Erythroblast (primary cell): ENCODE data around the gene FAM181B.

Source experiments
- DNase-seq, 2 experiments: peaks; one replicate each; lab custom pipeline; 2025; lab: John Stamatoyannopoulos, UW
- GATA1 ChIP-seq: IDR thresholded peaks from 2 replicates; pipeline ENCODE4 v1.6.1; 2011; ENCODE audit warnings: low read depth, mild to moderate bottlenecking, control low read depth, low read length, moderate library complexity
- POLR2A ChIP-seq: IDR thresholded peaks from 2 replicates; pipeline ENCODE4 v1.6.1; 2011; ENCODE audit warnings: mild to moderate bottlenecking, low read length

Gene FAM181B

DNA sequence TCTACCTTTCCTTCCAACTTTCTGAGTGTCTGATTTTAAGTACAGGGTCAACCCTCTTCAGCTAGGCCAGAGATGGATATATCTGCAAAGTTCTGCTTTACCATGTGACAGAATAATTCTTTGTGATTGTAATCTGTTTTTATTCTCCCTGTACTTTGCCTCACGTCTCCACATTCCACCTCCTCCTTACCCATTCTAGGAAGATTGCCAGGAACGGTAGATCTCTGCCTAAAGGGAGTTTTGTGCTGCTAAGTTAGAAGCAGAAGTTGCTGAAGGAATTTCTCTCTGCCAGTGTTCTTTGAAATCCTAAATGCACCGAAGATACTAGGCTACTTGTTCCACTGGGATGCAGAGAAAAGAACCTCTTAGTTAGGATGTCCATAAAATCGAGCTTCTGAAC lies 20.7 kb upstream of the FAM181B start:
- DNase-seq: no peak

GRCh38 chr11:82753921-82754320 lies 20.3 kb upstream of the FAM181B start:
- DNase-seq: no peak
- TF ChIP-seq GATA1 (no peak), POLR2A (no peak)

More for the DNA sequence above, 20.7 kb upstream of the FAM181B start:
- TF ChIP-seq POLR2A (no peak), GATA1 (no peak)

DNA sequence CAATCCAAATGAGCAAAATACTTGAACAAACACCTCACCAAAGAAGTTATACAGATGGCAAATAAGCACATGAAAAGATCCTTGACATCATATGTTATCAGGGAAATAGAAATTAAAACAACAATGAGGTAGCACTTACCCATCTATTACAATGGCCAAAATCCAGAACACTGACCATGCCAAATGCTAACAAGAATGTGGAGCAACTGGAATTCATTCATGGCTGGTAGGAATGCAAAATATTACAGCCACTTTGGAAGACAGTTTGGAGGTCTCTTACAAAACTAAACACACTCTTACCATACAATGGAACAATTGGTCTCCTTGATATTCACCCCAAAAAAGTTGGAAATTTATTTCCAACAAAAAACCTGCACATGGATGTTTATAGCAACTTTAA lies 19.1 kb upstream of the FAM181B start:
- no peak for TF ChIP-seq POLR2A
- no peak for TF ChIP-seq GATA1
- no peak for DNase-seq

DNA sequence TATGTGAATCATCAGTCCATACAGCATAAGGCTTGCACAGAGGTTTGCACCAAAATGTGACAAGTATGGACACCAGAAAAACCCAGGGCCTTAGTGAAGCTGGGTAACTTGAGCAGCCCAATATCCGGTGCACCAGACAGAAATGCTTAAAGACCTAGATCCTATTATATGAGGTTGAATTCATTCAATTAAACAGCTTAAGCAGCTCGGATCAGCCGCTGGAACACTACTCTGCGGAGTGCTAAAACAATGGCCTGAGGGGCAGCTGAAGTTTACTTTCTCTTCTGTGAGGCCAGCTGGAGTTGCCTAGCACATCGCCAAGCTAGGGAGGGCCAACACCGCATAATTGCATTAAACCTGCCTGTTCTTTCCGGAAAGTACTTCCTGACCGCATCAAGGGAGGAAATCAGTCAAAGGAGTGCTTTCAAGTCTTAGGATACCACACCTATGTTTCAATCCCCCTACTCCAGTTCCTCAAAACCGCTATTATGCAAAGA lies 17.0 kb upstream of the FAM181B start:
- no peak for DNase-seq
- TF ChIP-seq POLR2A: no peak
- TF ChIP-seq GATA1: no peak

DNA sequence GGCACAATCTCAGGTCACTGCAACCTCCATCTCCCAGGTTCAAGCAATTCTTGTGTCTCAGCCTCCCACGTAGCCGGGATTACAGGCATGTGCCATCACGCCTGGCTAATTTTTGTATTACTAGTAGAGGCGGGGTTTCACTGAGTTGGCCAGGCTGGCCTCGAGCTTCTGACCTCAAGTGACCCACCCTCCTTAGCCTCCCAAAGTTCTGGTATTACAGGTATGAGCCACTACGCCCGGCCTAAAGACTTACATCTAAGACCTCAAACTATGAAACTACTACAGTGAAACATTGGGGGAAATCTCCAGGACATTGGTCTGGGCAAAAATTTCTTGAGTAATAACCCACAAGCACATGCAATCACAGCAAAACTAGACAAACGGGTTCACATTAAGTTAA lies 13.8 kb upstream of the FAM181B start:
- DNase-seq: no peak

GRCh38 chr11:82738091-82738490 lies 4.4 kb upstream of the FAM181B start:
- DNase-seq: no peak
- no peak for TF ChIP-seq POLR2A
- no peak for TF ChIP-seq GATA1

More for the DNA sequence above, 13.8 kb upstream of the FAM181B start:
- TF ChIP-seq GATA1 (no peak), POLR2A (no peak)

DNA sequence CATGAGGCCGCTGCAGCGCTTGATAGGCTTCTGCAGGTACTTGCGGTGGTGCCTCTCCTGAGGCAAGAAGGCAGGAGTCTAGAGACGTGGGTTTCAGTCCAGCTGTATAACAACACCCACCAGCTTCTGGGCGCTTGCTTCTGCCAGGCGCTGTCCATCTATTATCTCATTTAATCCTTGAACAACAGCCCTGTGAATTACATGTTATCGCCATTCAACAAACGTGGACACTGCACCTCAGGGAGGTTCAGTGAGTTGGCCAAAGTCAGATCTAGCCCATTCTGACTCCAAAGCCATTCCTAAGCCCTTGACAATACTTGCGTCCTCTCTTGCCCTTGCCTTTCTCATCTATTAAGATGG lies 436 bp upstream of the FAM181B start:
- TF ChIP-seq POLR2A: no peak
- TF ChIP-seq GATA1: no peak
- peak in 1 of 2 experiments; percentile 31 for DNase-seq

GRCh38 chr11:82732734-82733443 lies 775 bp downstream of the FAM181B start:
- peak in 1 of 2 experiments; percentile 19 for DNase-seq
- TF ChIP-seq POLR2A (no peak), GATA1 (no peak)

DNA sequence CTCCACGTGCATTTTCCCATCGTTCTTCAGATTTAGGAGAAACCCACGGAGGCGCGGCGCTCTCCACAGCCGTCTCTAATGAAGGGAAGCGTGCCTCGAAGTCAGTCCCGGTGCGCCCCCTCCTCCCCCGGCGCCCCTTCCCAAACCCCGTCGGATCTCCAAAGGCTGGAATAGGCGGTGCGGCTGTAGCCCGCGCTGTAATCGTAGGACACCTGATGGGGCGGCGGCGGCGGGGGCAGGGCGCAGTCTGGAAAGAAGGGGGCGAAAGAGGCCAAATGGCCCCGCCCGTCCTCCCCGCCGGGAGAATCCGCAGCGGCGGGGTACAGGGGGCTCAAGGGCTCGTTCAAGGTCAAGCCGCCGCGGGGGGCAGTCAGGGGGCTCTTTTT lies 1.3 kb downstream of the FAM181B start:
- DNase-seq: no peak
- TF ChIP-seq GATA1 (no peak), POLR2A (no peak)

DNA sequence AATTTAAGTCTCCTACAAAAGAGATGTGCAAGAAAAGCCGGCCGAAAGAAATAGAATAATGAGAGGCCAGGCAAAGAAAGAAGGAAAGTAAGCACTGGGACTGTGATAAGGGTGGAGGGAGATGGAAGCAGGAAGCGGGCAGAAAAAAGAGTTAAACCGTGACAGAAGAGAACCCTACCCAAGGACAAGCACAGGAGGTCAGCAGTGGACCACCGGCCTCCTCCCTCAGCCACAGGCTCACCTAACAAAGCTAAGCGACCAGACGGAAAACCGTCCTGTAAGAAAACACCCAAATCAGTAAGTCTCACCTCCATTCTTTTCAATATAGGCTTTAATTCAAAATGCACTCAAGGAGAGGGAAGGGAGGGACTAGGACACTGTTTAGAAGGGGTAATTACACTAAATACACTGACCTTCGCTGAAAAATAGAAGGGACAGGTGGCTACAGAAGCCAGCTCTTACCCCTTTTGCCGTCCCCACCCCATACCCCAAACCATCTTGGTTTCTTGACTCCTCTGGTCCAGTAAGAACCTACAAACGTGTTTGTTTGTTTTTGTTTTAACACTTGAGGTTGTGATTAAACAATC lies 1.9 kb downstream of the FAM181B start:
- no peak for DNase-seq
- TF ChIP-seq GATA1 (no peak), POLR2A (no peak)

GRCh38 chr11:82730754-82731153 lies 2.9 kb downstream of the FAM181B start:
- TF ChIP-seq POLR2A: no peak
- TF ChIP-seq GATA1: no peak
- no peak for DNase-seq

- TF ChIP-seq GATA1 (no peak), POLR2A (no peak)
- no peak for DNase-seq
Measured at GRCh38 chr11:82730286-82730685, 3.4 kb downstream of the FAM181B start.

DNA sequence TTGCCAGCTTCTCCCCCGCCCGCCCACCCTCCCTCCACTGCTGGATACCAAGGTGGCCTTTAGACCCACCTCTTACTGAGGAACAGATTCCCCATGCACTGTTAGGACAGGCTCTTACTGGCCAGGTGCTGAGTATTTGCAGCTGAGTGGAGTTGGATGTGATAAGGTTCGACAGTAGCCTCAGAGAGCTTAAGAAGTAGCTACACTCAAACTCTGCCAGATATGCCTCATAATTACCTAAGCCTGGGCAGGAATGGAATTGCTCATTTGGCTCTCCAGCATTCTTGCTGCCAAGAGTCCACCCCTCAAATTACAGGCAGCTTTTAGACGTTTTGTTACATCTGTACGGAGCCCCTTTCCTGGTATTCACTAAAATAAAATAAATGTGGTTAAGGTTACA lies 9.6 kb downstream of the FAM181B start:
- TF ChIP-seq GATA1 (no peak), POLR2A (no peak)
- no peak for DNase-seq

DNA sequence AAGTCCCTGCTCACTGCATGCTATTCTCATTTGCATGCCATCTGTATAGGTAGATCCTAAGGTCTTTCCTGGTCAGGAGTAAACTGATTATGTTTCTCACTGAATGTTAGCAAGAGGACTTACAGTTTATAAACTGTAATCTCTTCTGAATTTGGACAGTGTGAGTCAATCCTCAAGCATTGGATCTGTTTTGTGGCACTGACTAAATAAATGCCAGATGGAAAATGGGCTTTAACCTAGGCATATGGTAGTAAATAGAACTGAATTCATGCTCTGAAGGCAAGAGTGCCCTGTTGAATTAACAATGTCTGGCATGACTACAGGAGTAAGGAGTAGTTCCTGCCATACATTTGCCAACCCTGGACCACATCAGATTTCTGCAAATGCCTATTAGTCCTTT lies 11.4 kb downstream of the FAM181B start:
- no peak for DNase-seq
- TF ChIP-seq GATA1: no peak
- TF ChIP-seq POLR2A: no peak

DNA sequence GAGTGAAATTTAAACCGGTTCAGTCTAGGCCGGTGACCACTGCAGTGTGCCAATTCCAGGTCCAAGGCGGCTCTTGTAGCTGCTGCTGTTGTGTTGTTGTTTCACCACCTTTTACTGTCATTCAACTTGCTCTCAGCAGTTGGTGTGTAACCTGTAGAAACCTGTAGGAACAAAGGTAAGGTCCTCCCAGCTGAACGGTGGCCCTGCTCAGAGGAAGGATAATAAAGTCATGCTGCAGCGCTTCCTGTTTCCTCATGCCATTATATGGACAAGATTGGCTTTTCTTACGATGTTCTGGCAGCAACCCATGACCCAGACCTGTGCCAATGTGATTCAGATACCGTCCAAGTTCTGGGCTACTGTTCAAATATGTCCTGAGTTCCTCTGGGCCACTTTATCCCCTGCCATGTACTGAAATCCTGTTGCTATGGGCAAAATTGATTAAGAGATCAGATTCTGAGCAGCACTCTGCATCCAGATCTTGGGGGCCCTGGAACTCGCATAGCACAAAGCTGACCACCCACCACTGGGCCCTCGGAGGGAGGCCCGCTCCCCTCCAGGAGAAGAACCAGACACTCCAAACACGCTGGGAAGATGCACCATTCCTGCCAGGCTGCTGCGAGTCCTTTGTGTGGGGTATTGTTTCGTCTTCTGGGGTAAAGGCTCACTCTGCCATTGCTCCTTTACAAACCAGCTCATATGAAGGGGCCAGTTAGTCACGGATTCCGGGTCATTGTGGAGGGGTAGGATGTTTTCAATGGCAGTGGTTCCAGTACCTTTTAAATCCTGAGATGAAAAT lies 13.2 kb downstream of the FAM181B start:
- no peak for DNase-seq
- TF ChIP-seq POLR2A (no peak), GATA1 (no peak)
